NK-92 treated with Interleukin-12 subunit alpha and Interleukin-12 subunit beta, amount 100 ng/mL, for 24 hours (cell line): ENCODE measurements around the gene SPOP.

Experiments used
- DNase-seq: peaks from one replicate; lab custom pipeline; 2025; lab: John Stamatoyannopoulos, UW

The SPOP gene

GRCh38 chr17:49613182-49613800, 64.6 kb downstream of the SPOP start:
- no peak for DNase-seq

- no peak for DNase-seq
Measured at GRCh38 chr17:49612726-49613125, 65.2 kb downstream of the SPOP start.

- DNase-seq = no peak
Measured at GRCh38 chr17:49610883-49611584, 66.9 kb downstream of the SPOP start.

DNA sequence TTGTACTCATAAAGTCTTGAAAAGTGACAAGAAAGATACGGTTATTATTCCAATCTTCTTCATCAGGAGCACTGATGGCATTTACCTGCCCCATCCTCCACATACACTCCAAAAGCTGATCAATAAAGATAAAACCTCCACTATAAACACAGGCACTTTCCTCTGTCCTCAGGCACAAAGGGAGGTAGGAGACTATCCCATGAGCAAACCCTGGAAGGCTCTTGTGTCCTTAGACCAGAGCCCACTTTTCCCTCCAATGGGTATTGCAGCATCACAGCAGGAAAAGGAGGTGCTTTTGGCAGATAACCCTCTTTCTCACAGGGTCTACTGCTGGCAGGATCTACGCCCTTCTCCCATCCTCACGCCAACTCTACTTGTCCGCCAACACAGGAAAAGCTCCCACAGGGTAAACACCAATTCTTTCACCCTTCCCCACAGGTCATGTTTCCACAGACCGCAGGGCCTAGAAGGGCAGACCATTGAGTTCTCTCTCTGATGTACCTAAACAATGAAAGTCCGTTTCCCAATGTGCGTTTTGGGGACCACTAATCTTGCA, 73.5 kb downstream of the SPOP start:
- no peak for DNase-seq

- no peak for DNase-seq
Measured at GRCh38 chr17:49603720-49604119, 74.2 kb downstream of the SPOP start.

GRCh38 chr17:49603238-49603637, 74.7 kb downstream of the SPOP start:
- no peak for DNase-seq

DNA sequence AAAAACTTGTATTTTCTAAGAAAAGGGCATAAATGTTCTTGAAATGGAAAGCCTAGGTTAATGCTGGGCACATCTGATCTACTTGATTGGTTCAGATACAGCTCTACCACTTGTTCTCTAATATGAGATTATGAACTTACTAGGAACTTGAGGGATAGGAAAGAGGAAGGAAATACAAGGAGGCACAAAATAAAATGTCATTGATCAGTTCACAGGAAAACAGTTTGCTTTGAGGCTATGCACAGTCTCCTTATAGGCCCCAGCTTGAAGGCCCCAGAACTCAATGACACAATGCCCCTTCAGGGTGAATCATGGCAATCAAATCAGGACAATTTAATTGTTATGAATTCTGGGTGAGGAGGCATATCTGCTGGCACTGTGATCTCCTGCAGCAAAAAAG, 75.1 kb downstream of the SPOP start:
- no peak for DNase-seq

DNA sequence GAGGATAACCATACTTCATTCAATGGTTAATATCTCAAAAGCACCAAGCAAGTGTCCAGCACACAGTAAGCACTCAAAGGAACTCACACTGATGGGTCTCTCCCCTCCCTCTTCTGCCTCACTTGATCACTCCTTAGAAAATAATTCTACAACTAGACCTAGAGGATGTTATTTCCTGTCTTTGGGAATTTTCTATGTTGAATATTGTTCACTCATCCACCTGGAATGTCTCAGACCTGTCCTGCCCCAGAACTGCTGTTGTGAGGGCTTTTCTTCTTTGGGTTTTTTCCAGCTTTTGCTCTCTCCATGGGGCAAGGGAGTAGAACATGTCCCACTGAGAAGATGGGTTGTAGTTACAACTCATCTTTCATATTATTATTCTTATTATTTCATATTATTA, 76.9 kb downstream of the SPOP start:
- no peak for DNase-seq

DNA sequence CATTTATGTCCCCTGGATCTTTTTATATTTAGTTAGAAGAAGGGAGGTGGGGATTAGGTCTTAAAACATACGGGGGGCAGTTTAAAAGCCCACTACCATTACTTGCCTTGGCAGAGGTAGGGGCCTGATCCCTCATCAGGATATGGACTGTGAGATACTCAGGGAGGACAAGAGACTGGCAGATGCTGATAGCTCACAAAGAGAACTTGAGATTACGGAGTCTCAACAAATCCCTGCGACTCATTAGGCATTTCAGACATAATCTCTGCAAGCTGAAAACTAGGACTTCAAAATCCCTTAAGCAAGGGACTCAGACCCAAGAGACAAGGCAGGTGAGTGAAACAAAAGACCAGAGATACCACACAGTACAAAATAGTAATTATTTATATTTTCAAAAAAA, 79.0 kb downstream of the SPOP start:
- no peak for DNase-seq

DNA sequence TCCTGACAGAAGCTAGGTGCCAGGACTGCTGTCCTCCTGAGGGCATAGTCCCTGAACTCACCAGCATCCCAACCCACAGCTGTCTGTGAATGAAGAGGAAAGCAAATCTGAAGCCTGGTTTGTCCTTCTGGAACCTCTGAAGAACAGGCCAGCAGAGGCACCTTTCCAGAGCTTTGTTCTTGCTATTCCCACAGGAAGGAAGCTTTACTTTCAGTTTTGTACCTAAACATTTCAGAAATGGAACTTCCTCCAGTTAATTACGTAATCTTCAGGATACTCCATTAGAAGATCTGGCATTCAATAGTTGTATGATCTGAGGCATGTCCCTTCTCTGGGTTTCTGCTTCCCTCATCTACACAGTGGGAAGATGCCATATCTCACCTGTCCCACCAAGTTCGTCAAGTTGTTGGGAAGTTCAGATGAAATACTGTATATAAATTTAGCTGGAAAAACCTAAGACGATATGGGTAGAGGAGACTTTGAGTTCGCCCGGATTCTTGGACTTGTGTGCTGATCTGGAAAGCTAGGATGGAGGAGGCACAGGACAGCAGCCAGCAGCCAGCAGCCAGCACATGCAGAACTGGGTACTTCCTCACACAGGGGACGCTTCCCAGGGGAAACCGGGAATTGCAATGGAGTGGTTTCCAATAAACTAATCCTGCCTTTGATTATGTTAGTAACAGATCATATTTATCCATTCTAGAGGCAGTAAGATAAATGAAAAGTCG, 79.8 kb downstream of the SPOP start:
- no peak for DNase-seq

- DNase-seq = no peak
Measured at GRCh38 chr17:49597436-49597835, 80.5 kb downstream of the SPOP start.

GRCh38 chr17:49596613-49597244, 81.2 kb downstream of the SPOP start:
- no peak for DNase-seq

DNA sequence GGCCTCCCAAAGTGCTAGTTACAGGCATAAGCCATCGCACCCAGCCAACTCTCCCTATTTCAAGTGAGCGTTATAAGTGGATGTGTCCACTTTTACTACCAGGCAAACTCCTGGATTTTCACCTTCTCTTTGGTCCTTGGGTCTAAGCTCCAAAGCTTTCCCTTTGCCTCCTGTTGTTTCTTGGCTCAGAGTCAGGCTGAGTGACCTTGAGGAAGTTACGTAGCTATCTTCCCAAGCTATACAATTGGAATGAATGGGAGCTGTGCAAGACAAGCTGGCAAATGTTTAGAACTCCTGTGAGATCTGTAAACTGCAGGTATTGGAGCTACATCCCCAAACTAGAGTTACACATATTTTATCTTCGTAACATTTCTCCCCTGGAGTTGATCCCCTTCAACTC, 81.9 kb downstream of the SPOP start:
- DNase-seq = no peak

DNA sequence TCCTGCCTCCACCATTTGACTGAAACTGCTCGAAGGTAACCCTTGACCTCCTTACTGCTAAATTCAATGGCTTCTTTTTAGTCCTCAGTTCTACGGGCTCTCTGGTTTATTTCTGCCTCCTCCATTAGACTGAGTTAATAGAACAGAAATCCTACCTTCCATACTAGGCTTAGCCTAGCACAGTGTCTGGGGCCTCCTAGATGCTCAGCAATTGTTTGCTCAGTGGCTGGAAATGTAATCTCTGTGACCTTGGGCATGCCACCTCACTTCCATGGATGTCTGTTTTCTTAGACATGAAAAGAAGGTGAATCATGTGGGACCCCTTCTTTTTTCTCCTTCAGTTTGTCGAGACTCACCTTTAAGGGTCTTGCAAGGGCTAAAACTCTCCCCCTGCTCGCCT, 82.6 kb downstream of the SPOP start:
- no peak for DNase-seq

DNA sequence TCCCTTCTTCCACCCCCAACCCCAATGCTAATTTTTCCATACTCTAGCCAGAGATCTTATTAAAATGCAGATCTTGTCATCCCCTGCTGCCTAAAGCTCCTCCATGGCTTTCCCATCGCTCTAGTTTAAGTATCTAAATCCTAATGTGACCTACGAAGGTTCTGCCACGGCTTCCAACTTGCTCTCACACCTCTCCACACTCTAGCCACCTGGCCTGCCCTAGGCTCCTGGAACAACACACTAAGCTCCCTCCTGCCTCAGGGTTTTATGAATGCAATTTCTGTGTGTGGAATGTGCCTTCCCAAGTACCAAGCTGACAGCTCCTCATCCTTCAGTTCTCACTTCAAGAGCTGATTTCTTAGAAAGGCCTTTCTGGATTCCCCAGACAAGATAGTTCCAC, 85.6 kb downstream of the SPOP start:
- DNase-seq = no peak

DNA sequence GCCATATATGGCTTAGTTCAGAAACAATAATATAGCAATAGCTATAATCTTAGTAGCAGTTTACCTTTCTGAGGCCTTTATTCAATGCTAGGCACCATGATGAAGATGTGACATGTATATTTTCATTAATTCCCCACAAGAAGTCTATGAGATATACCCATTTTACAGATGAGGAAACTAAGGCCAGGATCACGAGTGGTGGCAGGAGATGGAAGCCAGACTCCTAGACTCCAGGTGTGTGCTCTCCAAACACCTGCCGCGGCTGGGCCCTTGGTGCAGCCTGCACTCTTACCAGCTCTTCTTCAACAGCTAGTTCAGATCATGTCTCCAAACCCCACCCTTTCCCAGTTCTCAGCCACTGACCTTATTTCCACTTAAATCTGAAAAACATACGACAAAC, 87.0 kb downstream of the SPOP start:
- DNase-seq = no peak

GRCh38 chr17:49589577-49589927, 88.3 kb downstream of the SPOP start:
- DNase-seq = no peak

GRCh38 chr17:49588726-49589576, 88.9 kb downstream of the SPOP start:
- DNase-seq = no peak

- DNase-seq = no peak
Measured at GRCh38 chr17:49588312-49588711, 89.6 kb downstream of the SPOP start.

DNA sequence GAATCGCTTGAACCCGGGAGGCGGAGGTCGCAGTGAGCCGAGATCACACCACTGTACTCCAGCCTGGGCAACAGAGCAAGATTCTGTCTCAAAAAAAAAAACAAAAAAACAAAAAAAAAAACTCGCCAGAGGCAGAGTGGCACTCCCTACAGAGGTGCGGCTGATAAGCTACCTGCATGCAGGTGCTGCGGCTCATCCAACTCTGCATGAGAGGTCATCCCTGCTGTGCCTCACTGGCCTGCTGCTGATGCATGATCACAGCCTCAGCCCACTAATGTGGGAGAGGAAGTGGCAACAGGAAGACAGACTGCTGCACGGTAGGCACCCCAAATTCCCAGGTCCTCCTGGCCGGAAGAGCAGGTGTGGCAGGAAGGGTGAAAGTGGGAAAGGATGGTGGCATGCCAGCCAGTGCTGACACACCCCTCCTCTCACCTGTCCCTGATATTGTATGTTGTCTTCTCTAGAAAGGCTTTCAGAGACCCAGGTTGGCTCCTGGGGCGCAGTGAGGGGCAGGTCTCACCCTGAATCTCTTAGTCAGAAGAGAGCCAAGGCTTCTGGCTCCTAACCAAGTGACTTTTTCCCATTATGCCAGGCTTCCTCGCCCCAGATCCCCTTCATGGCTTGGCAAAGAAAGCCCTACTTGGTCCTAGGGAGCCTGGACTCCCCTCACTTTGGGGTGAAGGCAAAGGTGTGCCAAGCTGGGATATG, 90.4 kb downstream of the SPOP start:
- DNase-seq = no peak

- DNase-seq = no peak
Measured at GRCh38 chr17:49585422-49586027, 92.4 kb downstream of the SPOP start.
